ENCODE results near the gene IKZF3.

GRCh38 chr17:39727556-39727955 is 136.6 kb downstream of the IKZF3 start:
- no peak for TF ChIP-seq CTCF (IDR thresholded peaks at IDR 0.05)
- no peak for TF ChIP-seq POLR2A (IDR thresholded peaks at IDR 0.05)

Measured in right lobe of liver (tissue), 4 donors.